ENCODE data around the gene PURA.
A peak's percentile ranks its signal among the peaks of the same experiment; 100 is the strongest.

PURA gene

DNA sequence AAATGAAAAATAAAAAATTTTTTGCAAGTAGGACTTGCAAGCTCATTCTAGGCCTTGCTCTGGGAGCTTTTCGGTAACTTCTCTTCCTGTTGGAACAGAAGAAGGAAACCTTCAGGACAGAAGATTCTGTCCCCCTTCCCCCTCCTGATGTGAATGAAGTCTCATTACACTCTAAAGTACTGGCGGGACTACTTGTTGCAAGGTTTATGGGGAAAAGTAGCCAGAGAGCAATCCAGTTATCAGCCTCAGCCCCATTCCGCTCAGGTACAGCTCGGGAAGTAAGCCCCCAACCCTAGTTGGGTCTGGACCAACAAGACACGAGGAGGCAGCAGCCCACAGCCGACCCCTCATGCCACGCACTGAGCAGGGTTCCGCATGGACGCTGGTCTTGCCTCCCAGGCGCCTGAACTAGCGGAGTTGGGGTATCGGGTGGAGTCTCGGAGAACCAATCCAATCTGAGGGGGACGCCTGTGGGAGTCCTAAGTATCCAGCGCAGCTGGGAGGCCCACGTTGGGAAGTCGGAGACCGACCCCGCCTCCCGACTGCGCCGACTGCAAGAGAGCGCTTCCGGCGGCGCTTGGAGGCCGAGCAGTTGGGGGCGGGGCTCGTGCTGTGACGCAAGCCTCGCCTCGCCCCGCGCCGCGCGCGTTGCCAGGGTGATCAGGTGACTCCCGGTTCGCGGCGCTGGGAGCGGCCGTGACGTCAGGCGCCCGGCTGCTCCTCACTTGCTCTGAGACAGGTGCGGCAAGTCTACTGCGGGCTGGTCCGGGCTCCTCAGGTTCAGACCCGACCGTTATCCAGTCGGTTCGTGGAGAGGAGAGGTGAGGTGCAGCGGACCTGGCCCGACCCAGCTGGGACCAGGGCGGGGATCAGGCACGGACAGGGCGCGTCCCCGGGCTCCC, 60.8 kb downstream of the PURA start, which contains the start of gene CYSTM1:
TSS of gene CYSTM1 (plus strand) at position 724 of the 902 bp plus-strand sequence. CDS start 19,278 bp downstream, outside the sequence.
- TF ChIP-seq, protein P1, sequence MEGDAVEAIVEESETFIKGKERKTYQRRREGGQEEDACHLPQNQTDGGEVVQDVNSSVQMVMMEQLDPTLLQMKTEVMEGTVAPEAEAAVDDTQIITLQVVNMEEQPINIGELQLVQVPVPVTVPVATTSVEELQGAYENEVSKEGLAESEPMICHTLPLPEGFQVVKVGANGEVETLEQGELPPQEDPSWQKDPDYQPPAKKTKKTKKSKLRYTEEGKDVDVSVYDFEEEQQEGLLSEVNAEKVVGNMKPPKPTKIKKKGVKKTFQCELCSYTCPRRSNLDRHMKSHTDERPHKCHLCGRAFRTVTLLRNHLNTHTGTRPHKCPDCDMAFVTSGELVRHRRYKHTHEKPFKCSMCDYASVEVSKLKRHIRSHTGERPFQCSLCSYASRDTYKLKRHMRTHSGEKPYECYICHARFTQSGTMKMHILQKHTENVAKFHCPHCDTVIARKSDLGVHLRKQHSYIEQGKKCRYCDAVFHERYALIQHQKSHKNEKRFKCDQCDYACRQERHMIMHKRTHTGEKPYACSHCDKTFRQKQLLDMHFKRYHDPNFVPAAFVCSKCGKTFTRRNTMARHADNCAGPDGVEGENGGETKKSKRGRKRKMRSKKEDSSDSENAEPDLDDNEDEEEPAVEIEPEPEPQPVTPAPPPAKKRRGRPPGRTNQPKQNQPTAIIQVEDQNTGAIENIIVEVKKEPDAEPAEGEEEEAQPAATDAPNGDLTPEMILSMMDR (IDR thresholded peaks at IDR 0.05; ENCODE audit: low read depth, low read length, poor library complexity, severe bottlenecking): no peak
- TF ChIP-seq EZH2phosphoT487 (IDR thresholded peaks at IDR 0.05; ENCODE audit: borderline replicate concordance, low read length): no peak
- no peaks in the 10 kb centered on the region for H3K9me2 ChIP-seq (replicated peaks; ENCODE audit: control insufficient read depth, low read length)
- H3K27ac ChIP-seq (ENCODE audit: low read depth, low read length): peak within 1 kb of the TSS; percentile 19
- peaks cover 2% of the 10 kb centered on the region; the same call in 1 of the 2 replicates for H3K27me3 ChIP-seq (ENCODE audit: control insufficient read depth, low read length)
- peaks cover 10% of the 10 kb centered on the region for H3K4me1 ChIP-seq (ENCODE audit: control insufficient read depth, low read length)
- H3F3A ChIP-seq (ENCODE audit: control insufficient read depth, insufficient read depth): peaks cover 9% of the 10 kb centered on the region
- peaks cover 3% of the 10 kb centered on the region for H3K79me2 ChIP-seq (ENCODE audit: control insufficient read depth, low read length)
- no peaks in the 10 kb centered on the region for H3K36me3 ChIP-seq (ENCODE audit: control insufficient read depth, low read length)
- no peaks in the 10 kb centered on the region for H3K9me3 ChIP-seq (ENCODE audit: control insufficient read depth, insufficient read depth, low read length)
- H4K20me1 ChIP-seq (ENCODE audit: control insufficient read depth, insufficient read depth, low read depth, low read length): no peaks in the 10 kb centered on the region
- peak within 1 kb of the TSS; percentile 95 for H3K4me2 ChIP-seq (ENCODE audit: low read length)
- H3K4me3 ChIP-seq (ENCODE audit: low read length): peak within 1 kb of the TSS; percentile 93

Data from DOHH2 (cell line).